ENCODE measurements around the gene PIP5K1C. TPM values are rescaled to one million over a fixed set of nuclear protein-coding genes. Genes with fewer than 3 reads are reported as not detected.

The PIP5K1C gene
- total RNA-seq, 2 donors from 2014 or later = 31.3 to 45.8 TPM

- Histone ChIP-seq H3K4me1 (peaks cover 0 to 4% of the 10 kb centered on the region in 2 donors), H3K27me3 (no peaks in the 10 kb centered on the region), H3K9me3 (no peaks in the 10 kb centered on the region), H3K36me3 (no peaks in the 10 kb centered on the region), H3K4me3 (no peak within 1 kb of the TSS), H3K27ac (no peak within 1 kb of the TSS)
- no peak for TF ChIP-seq CTCF (IDR thresholded peaks at IDR 0.05)
- no peak for DNase-seq (ENCODE audit: low spot score)
Measured at GRCh38 chr19:3708207-3708931, 8.1 kb upstream of the PIP5K1C start, which contains the start of gene TJP3. TJP3 (plus strand) TSS chr19:3708384; CDS start chr19:3728433, 20,049 bp downstream.

GRCh38 chr19:3707868-3708206 is 7.6 kb upstream of the PIP5K1C start:
- Histone ChIP-seq H3K27ac (no peak overlapping the region), H3K9me3 (no peaks in the 10 kb centered on the region), H3K4me3 (no peak overlapping the region), H3K36me3 (no peaks in the 10 kb centered on the region), H3K27me3 (no peaks in the 10 kb centered on the region), H3K4me1 (peaks cover 0 to 4% of the 10 kb centered on the region in 2 donors)
- no peak for TF ChIP-seq CTCF (IDR thresholded peaks at IDR 0.05)
- DNase-seq (ENCODE audit: low spot score) = no peak

- Histone ChIP-seq H3K4me3 (no peak overlapping the region), H3K36me3 (no peaks in the 10 kb centered on the region), H3K4me1 (peaks cover 0 to 25% of the 10 kb centered on the region in 2 donors), H3K27me3 (no peaks in the 10 kb centered on the region), H3K9me3 (no peaks in the 10 kb centered on the region), H3K27ac (no peak overlapping the region)
- DNase-seq (ENCODE audit: low spot score) = no peak
- no peak for TF ChIP-seq CTCF (IDR thresholded peaks at IDR 0.05)
Measured at GRCh38 chr19:3701200-3701599, 932 bp upstream of the PIP5K1C start.

GRCh38 chr19:3699741-3700241 is 477 bp downstream of the PIP5K1C start:
- TF ChIP-seq CTCF (IDR thresholded peaks at IDR 0.05) = no peak
- no peak for DNase-seq (ENCODE audit: low spot score)
- H3K36me3 ChIP-seq = peaks cover 7% of the 10 kb centered on the region
- no peaks in the 10 kb centered on the region for H3K27me3 ChIP-seq
- peaks cover 0 to 25% of the 10 kb centered on the region in 2 donors for H3K4me1 ChIP-seq
- H3K4me3 ChIP-seq = peak overlapping the region; percentile 87 to 96
- H3K27ac ChIP-seq = peak overlapping the region; percentile 84 to 90
- no peaks in the 10 kb centered on the region for H3K9me3 ChIP-seq

GRCh38 chr19:3698974-3699740 is 1.1 kb downstream of the PIP5K1C start:
- no peaks in the 10 kb centered on the region for H3K9me3 ChIP-seq
- DNase-seq (ENCODE audit: low spot score) = peak; percentile 64
- peak overlapping the region; percentile 84 to 90 for H3K27ac ChIP-seq
- H3K4me3 ChIP-seq = peak overlapping the region; percentile 87 to 96
- H3K4me1 ChIP-seq = peaks cover 0 to 28% of the 10 kb centered on the region in 2 donors
- TF ChIP-seq CTCF (IDR thresholded peaks at IDR 0.05) = peak in 1 of 2 donors; percentile 12
- peaks cover 11% of the 10 kb centered on the region for H3K36me3 ChIP-seq
- no peaks in the 10 kb centered on the region for H3K27me3 ChIP-seq

Measured in right atrium auricular region (tissue), 2 donors.